HuH-7 (cell line): ENCODE data around the gene PI16.

Experiments
- DNase-seq: peaks from one replicate; pipeline ENCODE4 v3.0.0; 2011; ENCODE audit warnings: low spot score

Gene PI16

DNA sequence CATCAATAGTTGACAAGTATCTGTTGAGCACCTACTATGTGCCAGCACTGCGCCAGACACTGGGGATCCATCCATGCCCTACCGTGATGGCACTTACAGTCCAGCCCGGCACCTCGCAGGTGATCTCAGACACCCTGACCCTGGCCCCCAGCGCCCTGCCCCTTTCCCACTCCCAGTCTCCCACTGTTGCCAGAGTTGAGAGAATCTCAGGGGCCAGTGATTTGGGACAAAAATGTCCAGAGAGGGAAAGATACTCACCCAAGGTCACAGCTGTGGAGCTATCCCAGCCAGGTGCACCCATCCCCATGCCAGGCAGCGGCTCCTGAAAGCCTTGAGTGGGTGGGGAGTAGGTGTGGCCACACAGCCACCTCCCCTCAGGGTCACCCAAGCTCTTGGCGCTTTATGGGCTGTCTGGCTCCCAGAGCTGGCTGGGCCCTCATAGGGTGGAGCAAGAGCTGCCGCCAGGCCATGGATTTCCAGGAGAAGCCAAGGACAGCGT, 3.3 kb downstream of the PI16 start:
- DNase-seq, result no peak

DNA sequence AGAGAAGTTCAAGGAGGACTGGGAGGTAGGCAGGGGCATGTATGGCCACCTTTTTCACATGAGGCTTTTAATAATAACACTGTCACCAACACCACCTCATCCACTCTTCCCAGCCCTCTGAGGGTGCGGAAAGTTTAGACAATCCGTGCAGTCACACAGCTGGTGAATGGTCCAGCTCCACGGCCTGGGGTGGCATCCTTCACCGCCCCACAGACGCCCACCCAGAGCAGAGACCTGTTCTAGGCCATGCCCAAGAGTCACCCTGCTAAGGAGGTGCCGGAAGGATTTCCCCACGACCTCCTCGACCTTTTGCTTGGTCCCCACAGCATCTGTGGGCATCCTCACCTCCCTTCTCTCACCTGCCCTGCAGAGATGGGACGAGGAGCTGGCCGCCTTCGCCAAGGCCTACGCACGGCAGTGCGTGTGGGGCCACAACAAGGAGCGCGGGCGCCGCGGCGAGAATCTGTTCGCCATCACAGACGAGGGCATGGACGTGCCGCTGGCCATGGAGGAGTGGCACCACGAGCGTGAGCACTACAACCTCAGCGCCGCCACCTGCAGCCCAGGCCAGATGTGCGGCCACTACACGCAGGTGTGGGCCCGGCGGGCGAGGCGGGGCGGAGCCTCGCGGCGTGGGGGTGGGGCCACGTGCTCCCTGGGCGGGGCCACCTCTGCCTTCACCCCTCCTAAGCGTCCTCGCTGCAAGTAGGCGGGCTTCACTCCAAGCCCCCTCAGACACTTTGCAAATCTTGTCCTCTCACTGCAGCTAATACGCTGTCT, 4.4 kb downstream of the PI16 start:
- DNase-seq, result no peak

DNA sequence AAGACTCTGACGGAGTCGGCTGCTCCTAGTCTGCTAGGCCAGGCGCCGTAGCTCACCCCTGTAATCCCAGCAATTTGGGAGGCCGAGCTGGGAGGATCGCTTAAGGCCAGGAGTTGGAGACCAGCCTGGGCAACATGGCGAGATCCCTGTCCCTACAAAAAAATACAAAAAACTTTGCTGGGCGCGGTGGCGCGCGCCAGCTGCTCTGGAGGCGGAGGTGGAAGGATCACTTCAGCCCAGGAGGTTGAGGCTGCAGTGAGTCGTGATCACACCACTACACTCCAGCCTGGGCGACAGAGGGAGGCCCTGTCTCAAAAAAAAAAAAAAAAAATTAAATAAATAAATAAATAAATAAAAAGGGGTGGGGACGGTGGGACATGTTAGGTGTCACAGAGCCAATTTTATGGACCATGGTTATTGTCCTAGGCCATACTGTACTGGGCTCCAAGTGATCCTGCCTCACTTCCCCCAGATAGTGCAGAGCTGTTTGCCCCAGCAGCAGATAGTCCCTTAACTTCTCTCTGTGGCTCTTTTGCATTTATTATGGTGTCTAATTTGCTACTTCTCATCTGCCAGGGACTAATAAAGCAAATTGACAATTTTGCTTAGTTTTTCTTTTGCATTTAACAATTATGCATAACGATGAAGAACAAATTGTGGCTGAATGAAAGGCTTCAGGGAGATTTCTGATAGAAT, 5.2 kb downstream of the PI16 start:
- no peak for DNase-seq

- no peak for DNase-seq
These were observed 7.2 kb downstream of the PI16 start for GRCh38 chr6:36961441-36962435.

DNA sequence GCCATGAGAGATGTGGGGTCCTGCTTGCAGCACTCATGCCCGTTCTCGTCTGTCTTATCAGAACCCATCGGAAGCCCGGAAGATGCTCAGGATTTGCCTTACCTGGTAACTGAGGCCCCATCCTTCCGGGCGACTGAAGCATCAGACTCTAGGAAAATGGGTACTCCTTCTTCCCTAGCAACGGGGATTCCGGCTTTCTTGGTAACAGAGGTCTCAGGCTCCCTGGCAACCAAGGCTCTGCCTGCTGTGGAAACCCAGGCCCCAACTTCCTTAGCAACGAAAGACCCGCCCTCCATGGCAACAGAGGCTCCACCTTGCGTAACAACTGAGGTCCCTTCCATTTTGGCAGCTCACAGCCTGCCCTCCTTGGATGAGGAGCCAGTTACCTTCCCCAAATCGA, 8.3 kb downstream of the PI16 start:
- no peak for DNase-seq

GRCh38 chr6:36963451-36964290, 9.1 kb downstream of the PI16 start:
- no peak for DNase-seq

DNA sequence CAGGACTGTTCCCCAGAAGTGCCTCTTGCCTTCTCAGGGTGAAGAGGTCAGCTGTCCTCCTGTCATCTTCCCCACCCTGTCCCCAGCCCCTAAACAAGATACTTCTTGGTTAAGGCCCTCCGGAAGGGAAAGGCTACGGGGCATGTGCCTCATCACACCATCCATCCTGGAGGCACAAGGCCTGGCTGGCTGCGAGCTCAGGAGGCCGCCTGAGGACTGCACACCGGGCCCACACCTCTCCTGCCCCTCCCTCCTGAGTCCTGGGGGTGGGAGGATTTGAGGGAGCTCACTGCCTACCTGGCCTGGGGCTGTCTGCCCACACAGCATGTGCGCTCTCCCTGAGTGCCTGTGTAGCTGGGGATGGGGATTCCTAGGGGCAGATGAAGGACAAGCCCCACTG, 9.8 kb downstream of the PI16 start:
- no peak for DNase-seq

GRCh38 chr6:36964908-36965307, 10.4 kb downstream of the PI16 start:
- DNase-seq, result no peak

GRCh38 chr6:36967301-36967700, 12.8 kb downstream of the PI16 start:
- DNase-seq, result no peak

DNA sequence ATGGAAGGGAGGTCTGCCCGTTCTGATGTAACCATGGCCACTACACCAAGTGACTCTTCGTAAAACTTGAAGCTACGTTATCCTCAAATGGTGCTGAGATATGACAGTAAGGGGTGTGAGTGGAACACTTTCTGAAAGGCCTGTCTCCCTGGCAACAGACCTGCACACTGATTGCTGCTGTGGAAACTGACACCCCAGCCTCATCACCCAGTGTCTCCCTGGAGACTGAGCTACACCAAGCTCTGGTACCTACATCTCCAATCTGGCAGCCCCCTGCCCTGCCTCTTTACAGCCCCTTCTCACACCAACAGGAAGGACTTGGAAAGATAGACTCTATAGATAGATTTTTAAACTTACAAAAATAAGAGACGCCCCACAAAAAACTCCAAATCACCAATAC, 13.2 kb downstream of the PI16 start:
- DNase-seq, result no peak

GRCh38 chr6:36968266-36968977, 13.9 kb downstream of the PI16 start:
- no peak for DNase-seq

DNA sequence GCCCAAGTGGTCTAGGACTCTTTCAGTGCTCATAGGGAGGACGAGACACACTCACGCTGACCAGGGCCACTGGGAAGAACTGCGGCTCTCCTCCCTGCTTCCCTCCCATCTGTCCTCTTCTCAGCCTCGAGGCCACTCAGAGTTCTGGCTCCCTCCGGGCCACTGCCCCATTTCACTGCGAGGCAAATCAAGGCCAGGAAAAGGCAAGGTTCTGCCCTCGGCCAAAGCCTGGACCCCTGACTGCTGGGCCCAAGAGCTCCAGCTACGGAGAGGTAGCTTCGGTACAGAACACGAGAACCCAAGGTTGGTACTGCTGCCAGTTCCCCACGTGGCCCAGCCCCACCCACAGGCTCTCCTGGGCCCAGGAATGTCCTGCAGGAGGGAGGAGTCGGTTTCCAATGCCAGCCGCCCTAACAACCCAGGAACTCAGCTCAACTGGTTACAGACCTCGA, 14.7 kb downstream of the PI16 start:
- no peak for DNase-seq

GRCh38 chr6:36969988-36970891, 15.7 kb downstream of the PI16 start:
- no peak for DNase-seq

GRCh38 chr6:36970892-36971842, 16.6 kb downstream of the PI16 start:
- DNase-seq, result no peak

DNA sequence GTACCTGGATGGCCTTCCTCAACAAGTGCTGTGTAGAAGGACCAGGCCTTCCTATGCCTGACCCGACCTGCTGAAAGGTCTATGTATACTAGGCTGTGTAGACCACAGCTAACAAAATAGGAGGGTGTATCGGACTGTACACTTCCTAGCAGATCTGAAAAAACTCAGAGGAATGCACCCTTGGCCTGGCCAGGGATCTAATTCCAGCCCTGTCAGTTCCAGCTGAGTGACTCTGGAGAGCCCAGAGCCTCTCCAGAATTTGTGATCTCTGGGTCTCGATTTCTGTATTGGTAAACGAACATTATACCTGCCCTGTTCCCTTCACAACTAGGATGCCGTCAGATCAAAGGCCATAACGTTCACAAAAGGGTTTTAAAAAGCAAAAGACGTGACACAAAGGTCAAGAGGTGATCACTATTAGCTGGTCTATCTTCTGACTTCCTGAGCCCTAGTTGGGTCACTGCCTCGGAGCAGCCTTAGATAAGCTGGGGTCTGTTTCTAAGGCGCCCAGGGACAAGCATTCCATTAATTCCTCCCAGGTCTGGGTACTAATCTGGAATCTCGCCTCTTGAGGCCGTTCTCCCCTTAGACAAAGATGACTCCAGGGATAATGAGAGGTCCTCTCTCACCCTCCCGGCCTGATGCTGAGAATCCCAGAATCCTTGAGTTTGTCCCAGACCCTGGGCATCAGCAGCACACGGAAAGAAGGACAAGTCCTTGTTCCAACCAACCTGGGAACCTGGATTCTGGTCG, 17.6 kb downstream of the PI16 start:
- no peak for DNase-seq

DNA sequence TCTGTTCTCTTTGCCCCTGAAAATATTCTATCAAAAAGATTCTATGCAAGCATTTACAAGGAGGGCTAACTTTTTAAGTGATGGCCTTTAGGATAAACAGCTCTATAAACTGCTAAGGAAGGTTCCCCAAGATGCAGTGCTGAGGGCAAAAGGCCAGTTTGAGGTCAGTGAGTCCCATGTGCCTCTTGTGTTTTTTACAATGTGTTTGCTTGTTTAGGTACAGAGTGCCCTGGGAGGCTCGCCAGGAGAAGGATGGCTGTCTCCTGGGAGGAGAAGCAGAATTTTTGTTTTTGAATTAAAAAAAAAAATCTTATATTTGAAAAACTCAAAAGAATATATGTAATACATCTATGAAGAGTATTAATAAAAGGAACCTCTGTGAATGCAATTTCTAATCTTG, 18.7 kb downstream of the PI16 start:
- DNase-seq, result no peak

- DNase-seq, result no peak
These were observed 19.1 kb downstream of the PI16 start for GRCh38 chr6:36973647-36974046.
